ENCODE measurements around the gene KLHL29.
A peak's percentile ranks its signal among the peaks of the same experiment; 100 is the strongest.

The KLHL29 gene

GRCh38 chr2:23402205-23402740 lies 17.3 kb downstream of the KLHL29 start:
- no peak overlapping the region for H3K4me2 ChIP-seq (ENCODE audit: insufficient read depth, low read length)
- peaks cover 15% of the 10 kb centered on the region for H3K4me1 ChIP-seq (ENCODE audit: insufficient read depth, low read length)
- H2AFZ ChIP-seq (ENCODE audit: low read depth, low read length): no peak overlapping the region
- no peaks in the 10 kb centered on the region for H3K9me3 ChIP-seq (ENCODE audit: insufficient read depth, low read length, severe bottlenecking)
- no peak for ATAC-seq (ENCODE audit: insufficient read depth, low read depth)
- no peak for TF ChIP-seq EZH2 (IDR thresholded peaks at IDR 0.05; ENCODE audit: borderline replicate concordance, low read depth, low read length, severe bottlenecking)
- TF ChIP-seq CTCF (IDR thresholded peaks at IDR 0.05; ENCODE audit: borderline replicate concordance, extremely low read depth, low read length, poor library complexity, severe bottlenecking): no peak
- no peak overlapping the region for H3K4me3 ChIP-seq (ENCODE audit: low read depth in 1 of 2, low read length in 2 of 2)
- no peaks in the 10 kb centered on the region for H3K79me2 ChIP-seq (ENCODE audit: insufficient read depth, low read length)
- H3K9ac ChIP-seq (ENCODE audit: low read depth, low read length): no peak overlapping the region
- H4K20me1 ChIP-seq (ENCODE audit: insufficient read depth, low read length): no peaks in the 10 kb centered on the region
- no peaks in the 10 kb centered on the region for H3K36me3 ChIP-seq (ENCODE audit: insufficient read depth, low read length)
- DNase-seq: no peak
- no peak overlapping the region for H3K27ac ChIP-seq (ENCODE audit: low read length)
- H3K27me3 ChIP-seq (ENCODE audit: insufficient read depth, low read length, poor library complexity): no peaks in the 10 kb centered on the region

- DNase-seq (peak; percentile 59), ATAC-seq (ENCODE audit: insufficient read depth, low read depth) (peak; percentile 97)
- Histone ChIP-seq H3K4me2 (ENCODE audit: insufficient read depth, low read length) (peak overlapping the region; percentile 32), H3K4me1 (ENCODE audit: insufficient read depth, low read length) (peaks cover 15% of the 10 kb centered on the region), H3K79me2 (ENCODE audit: insufficient read depth, low read length) (no peaks in the 10 kb centered on the region), H3K4me3 (ENCODE audit: low read depth in 1 of 2, low read length in 2 of 2) (no peak overlapping the region), H3K9ac (ENCODE audit: low read depth, low read length) (no peak overlapping the region), H4K20me1 (ENCODE audit: insufficient read depth, low read length) (no peaks in the 10 kb centered on the region), H3K27ac (ENCODE audit: low read length) (peak overlapping the region; percentile 29; the same call in 1 of the 2 replicates), H3K9me3 (ENCODE audit: insufficient read depth, low read length, severe bottlenecking) (no peaks in the 10 kb centered on the region), H3K36me3 (ENCODE audit: insufficient read depth, low read length) (no peaks in the 10 kb centered on the region), H2AFZ (ENCODE audit: low read depth, low read length) (peak overlapping the region; percentile 55), H3K27me3 (ENCODE audit: insufficient read depth, low read length, poor library complexity) (no peaks in the 10 kb centered on the region)
- TF ChIP-seq CTCF (IDR thresholded peaks at IDR 0.05; ENCODE audit: borderline replicate concordance, extremely low read depth, low read length, poor library complexity, severe bottlenecking) (peak; percentile 46), EZH2 (IDR thresholded peaks at IDR 0.05; ENCODE audit: borderline replicate concordance, low read depth, low read length, severe bottlenecking) (no peak)
Measured at GRCh38 chr2:23404426-23404825, 19.4 kb downstream of the KLHL29 start.

- Histone ChIP-seq H3K79me2 (ENCODE audit: insufficient read depth, low read length) (no peaks in the 10 kb centered on the region), H4K20me1 (ENCODE audit: insufficient read depth, low read length) (0 out of 2 replicates have a peak, but pooled peaks cover 2% of the 10 kb centered on the region)
Measured at GRCh38 chr2:23409248-23409647, 24.3 kb downstream of the KLHL29 start.

GRCh38 chr2:23410596-23410995 lies 25.6 kb downstream of the KLHL29 start:
- DNase-seq (no peak), ATAC-seq (ENCODE audit: insufficient read depth, low read depth) (no peak; the same call in 2 of the 3 replicates)
- Histone ChIP-seq H3K9ac (ENCODE audit: low read depth, low read length) (no peak overlapping the region), H3K27ac (ENCODE audit: low read length) (no peak overlapping the region), H2AFZ (ENCODE audit: low read depth, low read length) (no peak overlapping the region), H3K79me2 (ENCODE audit: insufficient read depth, low read length) (no peaks in the 10 kb centered on the region), H4K20me1 (ENCODE audit: insufficient read depth, low read length) (0 out of 2 replicates have a peak, but pooled peaks cover 2% of the 10 kb centered on the region), H3K4me2 (ENCODE audit: insufficient read depth, low read length) (no peak overlapping the region), H3K4me3 (ENCODE audit: low read depth in 1 of 2, low read length in 2 of 2) (no peak overlapping the region), H3K36me3 (ENCODE audit: insufficient read depth, low read length) (no peaks in the 10 kb centered on the region), H3K27me3 (ENCODE audit: insufficient read depth, low read length, poor library complexity) (no peaks in the 10 kb centered on the region), H3K4me1 (ENCODE audit: insufficient read depth, low read length) (no peaks in the 10 kb centered on the region), H3K9me3 (ENCODE audit: insufficient read depth, low read length, severe bottlenecking) (no peaks in the 10 kb centered on the region)
- TF ChIP-seq CTCF (IDR thresholded peaks at IDR 0.05; ENCODE audit: borderline replicate concordance, extremely low read depth, low read length, poor library complexity, severe bottlenecking) (no peak), EZH2 (IDR thresholded peaks at IDR 0.05; ENCODE audit: borderline replicate concordance, low read depth, low read length, severe bottlenecking) (no peak)

More at GRCh38 chr2:23409248-23409647, 24.3 kb downstream of the KLHL29 start:
- no peak for TF ChIP-seq EZH2 (IDR thresholded peaks at IDR 0.05; ENCODE audit: borderline replicate concordance, low read depth, low read length, severe bottlenecking)
- H3K9me3 ChIP-seq (ENCODE audit: insufficient read depth, low read length, severe bottlenecking): no peaks in the 10 kb centered on the region
- no peak overlapping the region for H3K4me2 ChIP-seq (ENCODE audit: insufficient read depth, low read length)
- H3K4me1 ChIP-seq (ENCODE audit: insufficient read depth, low read length): peaks cover 8% of the 10 kb centered on the region
- H3K4me3 ChIP-seq (ENCODE audit: low read depth in 1 of 2, low read length in 2 of 2): no peak overlapping the region
- H3K9ac ChIP-seq (ENCODE audit: low read depth, low read length): no peak overlapping the region
- no peak overlapping the region for H2AFZ ChIP-seq (ENCODE audit: low read depth, low read length)
- H3K36me3 ChIP-seq (ENCODE audit: insufficient read depth, low read length): no peaks in the 10 kb centered on the region
- H3K27ac ChIP-seq (ENCODE audit: low read length): no peak overlapping the region
- no peak for ATAC-seq (ENCODE audit: insufficient read depth, low read depth)
- no peak for DNase-seq
- H3K27me3 ChIP-seq (ENCODE audit: insufficient read depth, low read length, poor library complexity): no peaks in the 10 kb centered on the region

All from DND-41 (cell line).